Measurements from ENCODE around the gene DOCK3. TPM values are rescaled to one million over a fixed set of nuclear protein-coding genes. Genes with fewer than 3 reads are reported as not detected.

The DOCK3 gene
- total RNA-seq, 4 donors from 2014 or later: 4.0 to 6.3 (median 5.8) TPM

GRCh38 chr3:50986726-50987125 is 312.0 kb downstream of the DOCK3 start:
- H3K27ac ChIP-seq: no peak overlapping the region
- no peaks in the 10 kb centered on the region for H3K4me1 ChIP-seq
- no peak overlapping the region for H3K4me3 ChIP-seq
- TF ChIP-seq CTCF (IDR thresholded peaks at IDR 0.05) (no peak), EP300 (IDR thresholded peaks at IDR 0.05) (no peak), POLR2A (IDR thresholded peaks at IDR 0.05) (no peak)
- WGBS, 2 donors: 53 to 65% methylated on average over 2 of the region's 2 CpGs
- DNase-seq (ENCODE audit: low spot score in 2 of 2): no peak
- H3K9me3 ChIP-seq: peaks cover 0 to 26% (median 0%) of the 10 kb centered on the region in 4 donors
- no peaks in the 10 kb centered on the region for H3K27me3 ChIP-seq
- H3K36me3 ChIP-seq: no peaks in the 10 kb centered on the region

- H3K27ac ChIP-seq: no peak overlapping the region
- peaks cover 0 to 25% (median 0%) of the 10 kb centered on the region in 4 donors for H3K9me3 ChIP-seq
- no peaks in the 10 kb centered on the region for H3K27me3 ChIP-seq
- H3K4me3 ChIP-seq: no peak overlapping the region
- TF ChIP-seq CTCF (IDR thresholded peaks at IDR 0.05) (no peak), EP300 (IDR thresholded peaks at IDR 0.05) (no peak), POLR2A (IDR thresholded peaks at IDR 0.05) (no peak)
- WGBS, 2 donors: 73 to 82% methylated on average over 1 of the region's 1 CpG
- no peaks in the 10 kb centered on the region for H3K36me3 ChIP-seq
- DNase-seq (ENCODE audit: low spot score in 2 of 2): no peak
- H3K4me1 ChIP-seq: no peaks in the 10 kb centered on the region
These were observed 319.8 kb downstream of the DOCK3 start for GRCh38 chr3:50994537-50994936.

- Histone ChIP-seq H3K27me3 (no peaks in the 10 kb centered on the region), H3K36me3 (no peaks in the 10 kb centered on the region), H3K9me3 (peaks cover 0 to 22% (median 0%) of the 10 kb centered on the region in 4 donors), H3K4me1 (no peaks in the 10 kb centered on the region), H3K4me3 (no peak overlapping the region), H3K27ac (no peak overlapping the region)
- no peak for TF ChIP-seq POLR2A (IDR thresholded peaks at IDR 0.05)
- TF ChIP-seq CTCF (IDR thresholded peaks at IDR 0.05): no peak
- DNase-seq (ENCODE audit: low spot score in 2 of 2): no peak
- WGBS, 2 donors: 83 to 92% methylated on average over 1 of the region's 1 CpG
These were observed 320.5 kb downstream of the DOCK3 start for GRCh38 chr3:50995085-50995824.

GRCh38 chr3:51002495-51002894 is 327.8 kb downstream of the DOCK3 start:
- Histone ChIP-seq H3K27me3 (no peaks in the 10 kb centered on the region), H3K4me1 (no peaks in the 10 kb centered on the region), H3K9me3 (no peaks in the 10 kb centered on the region), H3K27ac (no peak overlapping the region), H3K4me3 (no peak overlapping the region), H3K36me3 (no peaks in the 10 kb centered on the region)
- TF ChIP-seq EP300 (IDR thresholded peaks at IDR 0.05) (no peak), CTCF (IDR thresholded peaks at IDR 0.05) (no peak), POLR2A (IDR thresholded peaks at IDR 0.05) (no peak)
- DNase-seq (ENCODE audit: low spot score in 2 of 2): no peak

- 42 to 46% methylated on average over 2 of the region's 2 CpGs for WGBS, 2 donors
These were observed 329.5 kb downstream of the DOCK3 start for GRCh38 chr3:51004235-51004634.

More at GRCh38 chr3:51004235-51004634, 329.5 kb downstream of the DOCK3 start:
- no peaks in the 10 kb centered on the region for H3K27me3 ChIP-seq
- H3K36me3 ChIP-seq: no peaks in the 10 kb centered on the region
- DNase-seq (ENCODE audit: low spot score in 2 of 2): no peak
- TF ChIP-seq EP300 (IDR thresholded peaks at IDR 0.05): no peak
- TF ChIP-seq CTCF (IDR thresholded peaks at IDR 0.05): no peak
- TF ChIP-seq POLR2A (IDR thresholded peaks at IDR 0.05): no peak
- no peak overlapping the region for H3K4me3 ChIP-seq
- H3K4me1 ChIP-seq: no peaks in the 10 kb centered on the region
- H3K9me3 ChIP-seq: peaks cover 0 to 3% (median 0%) of the 10 kb centered on the region in 4 donors
- no peak overlapping the region for H3K27ac ChIP-seq
